Muscle layer of colon (tissue), 2 donors: ENCODE measurements around the gene MYOCD.

Experiments used
- H3K27ac ChIP-seq: one replicate; pipeline ENCODE4 v1.7.0; 2013; ENCODE audit warnings: low read depth, mild to moderate bottlenecking, low read length, moderate library complexity
- H3K27me3 ChIP-seq, 2 donors: one replicate each; pipeline ENCODE4 v1.7.0; 2013; ENCODE audit warnings: low read length in 2 of 2, mild to moderate bottlenecking in 2 of 2; ENCODE audit not compliant: insufficient read depth in 2 of 2, control insufficient read depth in 1 of 2
- H3K36me3 ChIP-seq: one replicate; pipeline ENCODE4 v1.7.0; 2013; ENCODE audit warnings: mild to moderate bottlenecking, low read length; ENCODE audit not compliant: insufficient read depth
- H3K4me1 ChIP-seq: one replicate; pipeline ENCODE4 v1.7.0; 2013; ENCODE audit warnings: mild to moderate bottlenecking, low read length; ENCODE audit not compliant: insufficient read depth
- H3K4me3 ChIP-seq, 2 donors: one replicate each; pipeline ENCODE4 v1.7.0; 2013; ENCODE audit warnings: low read length in 2 of 2, low read depth in 1 of 2, mild to moderate bottlenecking in 1 of 2, moderate library complexity in 1 of 2
- H3K9ac ChIP-seq: one replicate; pipeline ENCODE4 v1.7.0; 2013; ENCODE audit warnings: low read length
- H3K9me3 ChIP-seq: one replicate; pipeline ENCODE4 v1.7.0; 2013; ENCODE audit warnings: mild to moderate bottlenecking, low read length
- donor health status: abdominal sarcoma.
- donor health status: Adenocarcinoma of cecum.

Gene MYOCD

GRCh38 chr17:12644623-12645022 lies 21.1 kb upstream of the MYOCD start:
- no peaks in the 10 kb centered on the region for H3K36me3 ChIP-seq
- H3K27me3 ChIP-seq, result no peaks in the 10 kb centered on the region
- no peak overlapping the region for H3K9ac ChIP-seq
- no peaks in the 10 kb centered on the region for H3K4me1 ChIP-seq
- no peak overlapping the region for H3K27ac ChIP-seq
- no peaks in the 10 kb centered on the region for H3K9me3 ChIP-seq
- no peak overlapping the region for H3K4me3 ChIP-seq

- Histone ChIP-seq H3K9ac (no peak overlapping the region), H3K9me3 (no peaks in the 10 kb centered on the region), H3K36me3 (no peaks in the 10 kb centered on the region), H3K4me3 (no peak overlapping the region), H3K4me1 (peaks cover 10% of the 10 kb centered on the region), H3K27me3 (no peaks in the 10 kb centered on the region), H3K27ac (no peak overlapping the region)
Measured at GRCh38 chr17:12646761-12647422, 18.8 kb upstream of the MYOCD start.

DNA sequence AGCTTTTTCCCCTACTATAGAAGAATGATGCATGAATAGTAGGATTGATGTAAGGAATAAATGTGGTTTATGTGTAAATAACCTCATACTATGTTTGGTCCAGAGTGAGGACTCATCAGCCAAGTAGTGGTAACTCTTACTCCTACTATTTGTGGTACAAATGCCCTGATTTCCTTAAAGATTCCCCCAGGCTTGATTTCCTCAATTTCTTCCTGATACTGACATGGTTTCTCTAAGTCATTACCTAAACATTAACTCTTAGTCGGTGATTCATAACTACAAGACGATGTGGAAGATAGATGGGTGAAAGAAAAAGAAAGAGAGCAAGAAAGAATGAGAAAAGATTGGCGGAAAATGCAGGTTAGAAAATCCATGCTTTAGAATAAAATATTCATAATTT lies 17.2 kb upstream of the MYOCD start:
- no peaks in the 10 kb centered on the region for H3K9me3 ChIP-seq
- H3K4me1 ChIP-seq, result peaks cover 10% of the 10 kb centered on the region
- H3K36me3 ChIP-seq, result no peaks in the 10 kb centered on the region
- no peak overlapping the region for H3K27ac ChIP-seq
- no peak overlapping the region for H3K4me3 ChIP-seq
- no peak overlapping the region for H3K9ac ChIP-seq
- no peaks in the 10 kb centered on the region for H3K27me3 ChIP-seq

- no peak overlapping the region for H3K27ac ChIP-seq
- H3K36me3 ChIP-seq, result no peaks in the 10 kb centered on the region
- no peaks in the 10 kb centered on the region for H3K9me3 ChIP-seq
- H3K4me1 ChIP-seq, result peaks cover 2% of the 10 kb centered on the region
- no peak overlapping the region for H3K4me3 ChIP-seq
- H3K27me3 ChIP-seq, result no peaks in the 10 kb centered on the region
- no peak overlapping the region for H3K9ac ChIP-seq
Measured at GRCh38 chr17:12655936-12656335, 9.8 kb upstream of the MYOCD start.

DNA sequence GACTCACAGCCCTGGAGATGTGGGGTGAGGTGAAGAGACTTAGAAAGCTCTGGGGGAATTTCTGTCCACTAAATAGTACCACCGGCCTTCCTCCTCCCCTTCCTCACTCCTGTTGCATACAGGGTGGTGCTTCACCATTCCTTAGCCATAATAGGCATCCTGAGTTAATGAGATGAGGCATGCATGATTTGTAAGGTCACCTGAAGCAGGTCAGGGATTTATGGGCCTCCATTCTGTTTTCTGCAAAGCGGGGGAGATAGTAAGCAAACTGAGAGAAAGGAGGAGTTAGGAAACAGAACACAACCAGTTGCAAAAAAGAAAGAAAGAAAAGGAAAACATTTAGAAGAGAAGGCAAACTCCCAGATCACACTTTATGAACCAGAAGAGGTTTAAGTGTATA lies 9.3 kb upstream of the MYOCD start:
- H3K27me3 ChIP-seq, result no peaks in the 10 kb centered on the region
- no peak overlapping the region for H3K4me3 ChIP-seq
- H3K9ac ChIP-seq, result no peak overlapping the region
- no peaks in the 10 kb centered on the region for H3K4me1 ChIP-seq
- no peaks in the 10 kb centered on the region for H3K9me3 ChIP-seq
- H3K27ac ChIP-seq, result no peak overlapping the region
- H3K36me3 ChIP-seq, result no peaks in the 10 kb centered on the region

- H3K36me3 ChIP-seq, result no peaks in the 10 kb centered on the region
- no peak overlapping the region for H3K9ac ChIP-seq
- H3K9me3 ChIP-seq, result no peaks in the 10 kb centered on the region
- H3K27ac ChIP-seq, result no peak overlapping the region
- H3K4me3 ChIP-seq, result no peak overlapping the region
- no peaks in the 10 kb centered on the region for H3K27me3 ChIP-seq
- H3K4me1 ChIP-seq, result peaks cover 6% of the 10 kb centered on the region
Measured at GRCh38 chr17:12659500-12659899, 6.2 kb upstream of the MYOCD start.

- Histone ChIP-seq H3K4me3 (peak overlapping the region; percentile 72 to 85), H3K27me3 (no peaks in the 10 kb centered on the region), H3K9ac (peak overlapping the region; percentile 79), H3K36me3 (no peaks in the 10 kb centered on the region), H3K27ac (peak overlapping the region; percentile 92), H3K4me1 (peaks cover 14% of the 10 kb centered on the region), H3K9me3 (no peaks in the 10 kb centered on the region)
Measured at GRCh38 chr17:12664252-12664651, 1.4 kb upstream of the MYOCD start.

GRCh38 chr17:12664894-12665262 lies 812 bp upstream of the MYOCD start:
- H3K4me1 ChIP-seq, result peaks cover 16% of the 10 kb centered on the region
- peak overlapping the region; percentile 92 for H3K27ac ChIP-seq
- no peaks in the 10 kb centered on the region for H3K9me3 ChIP-seq
- H3K36me3 ChIP-seq, result no peaks in the 10 kb centered on the region
- H3K9ac ChIP-seq, result peak overlapping the region; percentile 79
- H3K27me3 ChIP-seq, result no peaks in the 10 kb centered on the region
- H3K4me3 ChIP-seq, result peak overlapping the region; percentile 72 to 85

GRCh38 chr17:12666718-12667117 lies 1.0 kb downstream of the MYOCD start:
- H3K4me3 ChIP-seq, result peak overlapping the region; percentile 72 to 85
- H3K36me3 ChIP-seq, result no peaks in the 10 kb centered on the region
- no peaks in the 10 kb centered on the region for H3K27me3 ChIP-seq
- peak overlapping the region; percentile 92 for H3K27ac ChIP-seq
- peak overlapping the region; percentile 79 for H3K9ac ChIP-seq
- H3K4me1 ChIP-seq, result peaks cover 30% of the 10 kb centered on the region
- no peaks in the 10 kb centered on the region for H3K9me3 ChIP-seq

- H3K27ac ChIP-seq, result peak overlapping the region; percentile 92
- H3K9me3 ChIP-seq, result no peaks in the 10 kb centered on the region
- peak overlapping the region; percentile 79 for H3K9ac ChIP-seq
- H3K36me3 ChIP-seq, result no peaks in the 10 kb centered on the region
- peak overlapping the region; percentile 72 to 85 for H3K4me3 ChIP-seq
- no peaks in the 10 kb centered on the region for H3K27me3 ChIP-seq
- H3K4me1 ChIP-seq, result peaks cover 34% of the 10 kb centered on the region
Measured at GRCh38 chr17:12667299-12667958, 1.7 kb downstream of the MYOCD start.

GRCh38 chr17:12671906-12672305 lies 6.2 kb downstream of the MYOCD start:
- no peak overlapping the region for H3K9ac ChIP-seq
- peaks cover 40% of the 10 kb centered on the region for H3K4me1 ChIP-seq
- H3K9me3 ChIP-seq, result no peaks in the 10 kb centered on the region
- H3K4me3 ChIP-seq, result no peak overlapping the region
- H3K36me3 ChIP-seq, result no peaks in the 10 kb centered on the region
- H3K27me3 ChIP-seq, result no peaks in the 10 kb centered on the region
- H3K27ac ChIP-seq, result peak overlapping the region; percentile 25

DNA sequence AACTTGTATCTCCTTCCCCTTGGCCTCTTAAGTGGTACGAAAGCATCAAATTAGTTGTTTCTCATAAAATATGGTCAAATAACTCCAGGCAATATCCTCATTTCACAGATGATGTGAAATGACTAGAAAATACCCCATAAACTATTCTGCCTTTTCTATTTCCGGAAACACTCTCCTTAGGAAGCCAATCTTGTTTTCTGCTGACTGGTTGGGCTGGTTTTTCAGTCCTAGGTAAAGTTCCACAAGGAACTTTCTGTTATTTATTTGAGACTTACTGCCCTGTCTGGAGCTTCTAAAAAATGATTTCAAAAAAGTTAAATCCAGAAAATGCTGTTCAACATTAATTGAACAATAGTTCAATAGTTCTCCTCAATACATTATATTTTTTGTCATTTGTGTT lies 7.3 kb downstream of the MYOCD start:
- H3K27ac ChIP-seq, result peak overlapping the region; percentile 12
- H3K4me3 ChIP-seq, result no peak overlapping the region
- no peaks in the 10 kb centered on the region for H3K36me3 ChIP-seq
- peaks cover 40% of the 10 kb centered on the region for H3K4me1 ChIP-seq
- no peak overlapping the region for H3K9ac ChIP-seq
- no peaks in the 10 kb centered on the region for H3K9me3 ChIP-seq
- no peaks in the 10 kb centered on the region for H3K27me3 ChIP-seq
